ENCODE measurements around the gene LRRC27.

LRRC27 gene

DNA sequence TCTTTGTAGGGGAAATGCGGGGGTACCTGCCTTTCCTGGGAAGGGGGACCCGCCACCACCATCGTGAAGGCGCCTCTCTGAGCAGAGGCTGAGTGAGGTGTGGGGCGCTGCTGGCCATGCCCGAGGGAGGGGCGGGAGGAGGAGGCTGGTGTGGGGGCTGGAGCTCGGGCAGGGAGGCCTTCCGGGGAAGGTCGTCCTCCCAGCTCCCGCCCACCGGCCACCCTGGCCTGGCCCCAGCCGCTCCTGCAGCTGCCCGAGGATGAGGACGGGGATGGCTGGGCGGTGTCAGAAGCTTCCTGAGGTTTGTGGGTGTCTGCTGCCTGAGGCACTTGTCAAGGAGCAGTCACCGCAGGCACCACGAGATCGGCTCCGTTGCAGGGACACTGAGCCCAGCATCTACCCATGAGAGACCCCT is 76.4 kb downstream of the LRRC27 start:
- TF ChIP-seq, protein P1, sequence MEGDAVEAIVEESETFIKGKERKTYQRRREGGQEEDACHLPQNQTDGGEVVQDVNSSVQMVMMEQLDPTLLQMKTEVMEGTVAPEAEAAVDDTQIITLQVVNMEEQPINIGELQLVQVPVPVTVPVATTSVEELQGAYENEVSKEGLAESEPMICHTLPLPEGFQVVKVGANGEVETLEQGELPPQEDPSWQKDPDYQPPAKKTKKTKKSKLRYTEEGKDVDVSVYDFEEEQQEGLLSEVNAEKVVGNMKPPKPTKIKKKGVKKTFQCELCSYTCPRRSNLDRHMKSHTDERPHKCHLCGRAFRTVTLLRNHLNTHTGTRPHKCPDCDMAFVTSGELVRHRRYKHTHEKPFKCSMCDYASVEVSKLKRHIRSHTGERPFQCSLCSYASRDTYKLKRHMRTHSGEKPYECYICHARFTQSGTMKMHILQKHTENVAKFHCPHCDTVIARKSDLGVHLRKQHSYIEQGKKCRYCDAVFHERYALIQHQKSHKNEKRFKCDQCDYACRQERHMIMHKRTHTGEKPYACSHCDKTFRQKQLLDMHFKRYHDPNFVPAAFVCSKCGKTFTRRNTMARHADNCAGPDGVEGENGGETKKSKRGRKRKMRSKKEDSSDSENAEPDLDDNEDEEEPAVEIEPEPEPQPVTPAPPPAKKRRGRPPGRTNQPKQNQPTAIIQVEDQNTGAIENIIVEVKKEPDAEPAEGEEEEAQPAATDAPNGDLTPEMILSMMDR (IDR thresholded peaks at IDR 0.05; ENCODE audit: insufficient read depth, low read length, missing control alignments) = no peak
- DNase-seq (ENCODE audit: low read depth, low spot score) = no peak
- CTCF ChIA-PET = interaction anchor here (1.2 kb wide), 1 partner anchor 10 kb away, joined by 3 read pairs; no protein-coding TSS in a partner anchor
- POLR2A ChIA-PET = no interaction called here
- H3K4me3 ChIP-seq (ENCODE audit: low read depth, low read length) = no peak overlapping the region

- ChIA-PET CTCF (interaction anchor here (1.2 kb wide), 1 partner anchor 11 kb away, joined by 3 read pairs; no protein-coding TSS in a partner anchor), POLR2A (no interaction called here)
- DNase-seq (ENCODE audit: low read depth, low spot score) = no peak
- H3K4me3 ChIP-seq (ENCODE audit: low read depth, low read length) = no peak overlapping the region
- TF ChIP-seq, protein P1 (IDR thresholded peaks at IDR 0.05; ENCODE audit: insufficient read depth, low read length, missing control alignments) = no peak
These were observed 77.1 kb downstream of the LRRC27 start for GRCh38 chr10:132408823-132409666.

- no peak for DNase-seq (ENCODE audit: low read depth, low spot score)
- ChIA-PET CTCF (interaction anchor here (1.8 kb wide), 1 partner anchor 22 kb away, joined by 5 read pairs; no protein-coding TSS in a partner anchor), POLR2A (interaction anchor here (0.6 kb wide), 1 partner anchor 72 kb away, joined by 4 read pairs; no protein-coding TSS in a partner anchor)
- H3K4me3 ChIP-seq (ENCODE audit: low read depth, low read length) = no peak overlapping the region
- TF ChIP-seq, protein P1 (IDR thresholded peaks at IDR 0.05; ENCODE audit: insufficient read depth, low read length, missing control alignments) = no peak
These were observed 77.7 kb downstream of the LRRC27 start for GRCh38 chr10:132409667-132410028.

- CTCF ChIA-PET = interaction anchor here (1.8 kb wide), 1 partner anchor 23 kb away, joined by 5 read pairs; no protein-coding TSS in a partner anchor
- DNase-seq (ENCODE audit: low read depth, low spot score) = no peak
- TF ChIP-seq, protein P1 (IDR thresholded peaks at IDR 0.05; ENCODE audit: insufficient read depth, low read length, missing control alignments) = no peak
- POLR2A ChIA-PET = interaction anchor here (0.6 kb wide), 1 partner anchor 71 kb away, joined by 4 read pairs; no protein-coding TSS in a partner anchor
- H3K4me3 ChIP-seq (ENCODE audit: low read depth, low read length) = no peak overlapping the region
These were observed 78.2 kb downstream of the LRRC27 start for GRCh38 chr10:132410056-132410778.

DNA sequence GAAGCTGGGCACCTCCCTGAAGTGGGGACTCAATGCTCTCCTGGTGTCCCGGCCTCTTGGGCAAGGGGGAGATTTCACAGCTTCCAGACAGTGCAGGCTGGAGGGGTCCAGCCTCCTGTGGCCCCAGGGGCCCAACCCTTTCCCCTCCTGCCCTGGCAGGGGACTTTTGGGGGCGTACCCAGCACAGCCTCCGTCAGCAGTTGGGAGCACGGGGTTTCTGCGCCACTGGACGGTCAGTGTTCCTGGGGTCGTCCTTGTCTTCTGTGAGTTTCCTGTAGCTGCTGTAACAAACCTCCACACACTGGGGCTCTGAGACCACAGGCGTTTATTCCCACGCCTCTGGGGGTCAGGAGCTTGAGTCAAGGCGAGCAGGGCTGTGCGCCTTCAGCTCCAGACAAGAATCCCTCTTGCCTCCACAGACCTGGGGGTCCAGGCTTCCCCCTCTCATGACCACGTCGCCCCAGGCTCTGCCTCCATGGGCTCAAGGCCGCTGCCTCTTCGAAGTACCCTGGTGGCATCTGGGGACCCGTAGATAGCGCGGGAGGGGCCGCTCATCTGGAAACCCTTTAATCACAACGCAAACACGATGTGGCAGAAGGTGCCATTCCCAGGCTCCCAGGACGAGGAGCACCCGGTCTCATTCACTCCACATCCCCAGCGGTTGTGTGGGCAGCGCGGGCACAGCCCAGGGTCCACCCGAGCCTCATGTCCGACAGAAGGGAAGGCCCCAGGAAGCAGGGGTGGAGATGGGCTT is 79.0 kb downstream of the LRRC27 start:
- no peak overlapping the region for H3K4me3 ChIP-seq (ENCODE audit: low read depth, low read length)
- DNase-seq (ENCODE audit: low read depth, low spot score) = no peak
- TF ChIP-seq, protein P1 (IDR thresholded peaks at IDR 0.05; ENCODE audit: insufficient read depth, low read length, missing control alignments) = no peak
- POLR2A ChIA-PET = no interaction called here
- CTCF ChIA-PET = interaction anchor here (1.0 to 1.9 kb wide), 3 partner anchors 10 to 24 kb away, joined by 3 to 9 read pairs (median 5); no protein-coding TSS in a partner anchor

All from AG04449 (cell line).